ENCODE measurements around the gene TRANK1. TPM values are rescaled to one million over a fixed set of nuclear protein-coding genes. Genes with fewer than 3 reads are reported as not detected.
"Not testable (repeated sequence)": the region's sequence is repeated elsewhere in the genome, so short reads cannot be mapped to it uniquely, and the experiment has no call there.

The TRANK1 gene
- total RNA-seq, 2 experiments from 2014 or later = 12.0 to 13.2 TPM

DNA sequence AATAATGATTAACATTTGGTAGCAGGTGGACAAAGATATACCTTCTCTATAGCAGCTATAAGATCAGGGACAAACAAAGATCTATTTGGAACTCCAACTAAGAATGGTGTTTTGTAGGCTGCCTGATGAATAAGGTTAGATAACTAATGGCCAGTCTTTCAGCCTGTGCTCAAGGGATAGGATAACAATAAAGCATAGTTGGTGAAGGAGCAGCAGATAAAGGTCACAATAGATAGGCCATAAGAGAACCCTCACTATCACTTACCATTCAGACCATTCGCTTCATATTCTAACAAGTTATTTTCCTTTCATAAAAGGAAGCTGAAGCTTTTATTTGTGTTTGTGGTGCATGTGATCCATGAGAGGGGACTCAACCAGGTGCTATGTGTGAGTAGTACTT, 28.3 kb upstream of the TRANK1 start:
- Mint-ChIP-seq H3K36me3 (ENCODE audit: low read depth) (peaks cover 7% of the 10 kb centered on the region), H3K4me3 (no peak overlapping the region), H3K9me3 (ENCODE audit: low read depth) (no peaks in the 10 kb centered on the region), H3K27me3 (no peaks in the 10 kb centered on the region), H3K27ac (no peak overlapping the region), H3K4me1 (peaks cover 18% of the 10 kb centered on the region)
- no peak for ATAC-seq
- ChIA-PET CTCF (interaction anchor here (0.6 kb wide), 1 partner anchor 16 kb away, joined by 3 read pairs; no protein-coding TSS in a partner anchor), POLR2A (no interaction called here)
- intact Hi-C loops (cut with DNase I, micrococcal nuclease) = no loop called here
- DNase-seq = no peak

GRCh38 chr3:36972163-36972562, 27.3 kb upstream of the TRANK1 start:
- ATAC-seq = no peak
- Mint-ChIP-seq H3K27me3 (no peaks in the 10 kb centered on the region), H3K4me3 (no peak overlapping the region), H3K4me1 (peaks cover 18% of the 10 kb centered on the region), H3K27ac (no peak overlapping the region), H3K36me3 (ENCODE audit: low read depth) (peaks cover 7% of the 10 kb centered on the region), H3K9me3 (ENCODE audit: low read depth) (no peaks in the 10 kb centered on the region)
- ChIA-PET CTCF (interaction anchor here (1.6 kb wide), 1 partner anchor 99 kb away, joined by 3 read pairs; no protein-coding TSS in a partner anchor), POLR2A (no interaction called here)
- no peak for DNase-seq
- intact Hi-C loops (cut with DNase I, micrococcal nuclease) = no loop called here

DNA sequence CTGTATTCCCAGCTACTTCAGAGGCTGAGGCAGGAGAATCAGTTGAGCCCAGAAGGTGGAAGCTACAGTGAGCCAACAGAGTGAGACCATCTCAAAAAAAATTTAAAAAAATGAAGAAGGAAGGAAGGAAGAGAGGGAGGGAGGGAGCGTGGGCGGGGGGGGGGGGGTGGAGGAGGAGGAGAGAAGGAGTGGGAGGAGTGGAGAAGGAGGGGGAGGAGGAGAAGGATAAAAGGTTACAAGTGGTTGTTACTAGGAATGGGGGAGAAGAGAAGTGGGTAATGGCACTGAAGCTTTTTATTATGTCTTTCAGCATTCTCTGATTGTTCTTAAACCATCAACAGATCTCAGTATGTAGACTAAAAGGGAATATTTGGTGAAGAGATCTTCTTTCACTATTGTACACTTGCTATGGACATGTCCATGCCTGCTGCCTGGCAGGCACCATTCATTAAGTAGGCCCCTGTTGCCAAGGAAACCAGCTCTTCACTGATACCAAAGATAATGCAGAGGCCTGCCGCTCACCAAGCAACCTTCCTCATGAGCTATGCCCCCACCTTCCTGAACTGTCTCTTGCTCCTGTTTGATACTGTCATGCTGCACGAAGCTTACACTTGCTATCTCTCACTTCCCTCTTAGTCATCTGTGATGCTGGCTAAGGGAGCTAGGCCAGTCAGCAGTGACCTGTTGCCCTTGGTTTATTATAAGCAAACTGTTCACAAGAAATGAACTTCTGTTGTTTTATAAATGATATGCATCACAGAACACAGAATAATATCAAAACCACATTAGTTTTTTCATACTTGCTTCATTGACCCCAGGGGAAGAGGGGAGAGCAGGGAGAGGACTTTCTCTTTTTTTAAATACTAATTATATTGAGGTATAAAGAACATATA, 24.9 kb upstream of the TRANK1 start:
- peaks cover 18% of the 10 kb centered on the region for H3K4me1 Mint-ChIP-seq
- ATAC-seq = peak; percentile 100
- H3K4me3 Mint-ChIP-seq = no peak overlapping the region
- peak overlapping the region; percentile 18 for H3K27ac Mint-ChIP-seq
- H3K9me3 Mint-ChIP-seq (ENCODE audit: low read depth) = no peaks in the 10 kb centered on the region
- intact Hi-C loops (cut with DNase I, micrococcal nuclease) = no loop called here
- peak; percentile 62 for DNase-seq
- H3K36me3 Mint-ChIP-seq (ENCODE audit: low read depth) = peaks cover under 1% of the 10 kb centered on the region
- H3K27me3 Mint-ChIP-seq = no peaks in the 10 kb centered on the region
- POLR2A ChIA-PET = interaction anchor here (0.6 to 1.2 kb wide), 3 partner anchors 22 to 59 kb away, joined by 3 to 8 read pairs (median 4); partner anchors contain the start of genes EPM2AIP1 and MLH1
- CTCF ChIA-PET = interaction anchor here (0.7 to 2.3 kb wide), 5 partner anchors 10 to 101 kb away, joined by 3 to 28 read pairs (median 4); no protein-coding TSS in a partner anchor

GRCh38 chr3:36969085-36969484, 24.2 kb upstream of the TRANK1 start:
- H3K27ac Mint-ChIP-seq = peak overlapping the region; percentile 52
- DNase-seq = no peak

GRCh38 chr3:36965440-36965839, 20.6 kb upstream of the TRANK1 start:
- ATAC-seq (no peak), DNase-seq (no peak)
- intact Hi-C loops (cut with DNase I, micrococcal nuclease) = no loop called here
- ChIA-PET CTCF (no interaction called here), POLR2A (no interaction called here)
- Mint-ChIP-seq H3K27ac (no peak overlapping the region), H3K4me1 (peaks cover 14% of the 10 kb centered on the region), H3K36me3 (ENCODE audit: low read depth) (no peaks in the 10 kb centered on the region), H3K27me3 (no peaks in the 10 kb centered on the region), H3K9me3 (ENCODE audit: low read depth) (no peaks in the 10 kb centered on the region), H3K4me3 (no peak overlapping the region)

More at GRCh38 chr3:36969085-36969484, 24.2 kb upstream of the TRANK1 start:
- Mint-ChIP-seq H3K4me1 (peaks cover 18% of the 10 kb centered on the region), H3K36me3 (ENCODE audit: low read depth) (no peaks in the 10 kb centered on the region), H3K9me3 (ENCODE audit: low read depth) (no peaks in the 10 kb centered on the region), H3K27me3 (no peaks in the 10 kb centered on the region), H3K4me3 (no peak overlapping the region)
- intact Hi-C loops (cut with DNase I, micrococcal nuclease) = no loop called here
- ChIA-PET POLR2A (no interaction called here), CTCF (interaction anchor here (1.0 to 2.3 kb wide), 3 partner anchors 10 to 100 kb away, joined by 3 to 28 read pairs (median 6); no protein-coding TSS in a partner anchor)
- ATAC-seq = no peak

GRCh38 chr3:36964817-36965216, 20.0 kb upstream of the TRANK1 start:
- no peak overlapping the region for H3K4me3 Mint-ChIP-seq
- CTCF ChIA-PET = no interaction called here
- ATAC-seq = no peak
- no peaks in the 10 kb centered on the region for H3K27me3 Mint-ChIP-seq
- H3K36me3 Mint-ChIP-seq (ENCODE audit: low read depth) = no peaks in the 10 kb centered on the region
- no peak for DNase-seq
- intact Hi-C loops (cut with DNase I, micrococcal nuclease) = no loop called here
- no peaks in the 10 kb centered on the region for H3K9me3 Mint-ChIP-seq (ENCODE audit: low read depth)
- no peak overlapping the region for H3K27ac Mint-ChIP-seq
- POLR2A ChIA-PET = no interaction called here
- H3K4me1 Mint-ChIP-seq = peaks cover 11% of the 10 kb centered on the region

DNA sequence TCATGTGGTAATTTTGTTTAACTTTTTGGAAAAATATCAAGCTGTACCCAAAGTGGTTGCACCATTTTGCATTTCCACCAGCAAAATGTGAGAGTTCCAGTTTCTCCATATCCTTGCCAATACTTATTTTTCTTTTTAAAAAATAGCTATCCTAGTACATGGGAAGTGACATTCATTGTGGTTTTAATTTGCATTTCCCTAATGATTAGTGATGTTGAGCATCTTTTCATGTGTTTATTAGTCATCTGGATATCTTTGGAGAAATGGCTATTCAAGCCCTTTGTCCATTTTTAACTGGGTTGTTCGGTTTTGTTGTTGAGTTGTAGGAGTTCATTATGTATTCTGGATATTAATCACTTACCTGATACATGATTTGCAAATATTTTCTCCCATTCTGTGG, 19.5 kb upstream of the TRANK1 start:
- intact Hi-C loops (cut with DNase I, micrococcal nuclease) = no loop called here
- POLR2A ChIA-PET = no interaction called here
- CTCF ChIA-PET = interaction anchor here (1.8 kb wide), 1 partner anchor 120 kb away, joined by 4 read pairs; no protein-coding TSS in a partner anchor

GRCh38 chr3:36963008-36963407, 18.2 kb upstream of the TRANK1 start:
- POLR2A ChIA-PET; DNase-seq; H3K4me1 Mint-ChIP-seq; H3K4me3 Mint-ChIP-seq; ATAC-seq; intact Hi-C loops (cut with DNase I, micrococcal nuclease); H3K27ac Mint-ChIP-seq; H3K9me3 Mint-ChIP-seq (ENCODE audit: low read depth); H3K36me3 Mint-ChIP-seq (ENCODE audit: low read depth); H3K27me3 Mint-ChIP-seq: not testable (repeated sequence)
- CTCF ChIA-PET = interaction anchor here (1.8 kb wide), 1 partner anchor 119 kb away, joined by 4 read pairs; no protein-coding TSS in a partner anchor

More for the DNA sequence above, 19.5 kb upstream of the TRANK1 start:
- no peak for DNase-seq
- H3K4me3 Mint-ChIP-seq = no peak overlapping the region
- ATAC-seq = no peak
- no peak overlapping the region for H3K27ac Mint-ChIP-seq
- H3K27me3 Mint-ChIP-seq = no peaks in the 10 kb centered on the region
- H3K9me3 Mint-ChIP-seq (ENCODE audit: low read depth) = no peaks in the 10 kb centered on the region
- peaks cover 6% of the 10 kb centered on the region for H3K4me1 Mint-ChIP-seq
- no peaks in the 10 kb centered on the region for H3K36me3 Mint-ChIP-seq (ENCODE audit: low read depth)

DNA sequence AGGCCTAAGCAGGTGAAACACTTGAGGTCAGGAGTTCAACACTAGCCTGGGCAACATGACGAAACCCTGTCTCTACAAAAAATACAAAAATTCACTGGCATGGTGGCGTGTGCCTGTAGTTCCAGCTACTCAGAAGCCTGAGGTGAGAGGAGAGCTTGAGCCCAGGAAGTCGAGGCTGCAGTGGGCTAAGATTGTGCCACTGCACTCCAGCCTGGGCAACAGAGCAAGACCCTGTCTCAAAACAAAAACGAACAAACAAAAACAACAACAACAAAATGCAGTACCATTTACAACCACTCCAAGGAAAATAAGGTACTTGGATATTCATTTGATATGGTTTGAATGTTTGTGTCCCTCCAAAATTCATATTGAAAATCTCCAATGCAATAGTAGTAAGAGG, 15.6 kb upstream of the TRANK1 start:
- H3K27me3 Mint-ChIP-seq = no peaks in the 10 kb centered on the region
- peaks cover 16% of the 10 kb centered on the region for H3K4me1 Mint-ChIP-seq
- H3K27ac Mint-ChIP-seq = no peak overlapping the region
- no peaks in the 10 kb centered on the region for H3K9me3 Mint-ChIP-seq (ENCODE audit: low read depth)
- intact Hi-C loops (cut with DNase I, micrococcal nuclease) = no loop called here
- H3K4me3 Mint-ChIP-seq = no peak overlapping the region
- DNase-seq = no peak
- H3K36me3 Mint-ChIP-seq (ENCODE audit: low read depth) = no peaks in the 10 kb centered on the region
- POLR2A ChIA-PET = no interaction called here
- ATAC-seq = no peak
- CTCF ChIA-PET = interaction anchor here (1.0 to 4.2 kb wide), 7 partner anchors 9 to 232 kb away, joined by 3 to 33 read pairs (median 18); partner anchors contain the start of gene TRANK1

DNA sequence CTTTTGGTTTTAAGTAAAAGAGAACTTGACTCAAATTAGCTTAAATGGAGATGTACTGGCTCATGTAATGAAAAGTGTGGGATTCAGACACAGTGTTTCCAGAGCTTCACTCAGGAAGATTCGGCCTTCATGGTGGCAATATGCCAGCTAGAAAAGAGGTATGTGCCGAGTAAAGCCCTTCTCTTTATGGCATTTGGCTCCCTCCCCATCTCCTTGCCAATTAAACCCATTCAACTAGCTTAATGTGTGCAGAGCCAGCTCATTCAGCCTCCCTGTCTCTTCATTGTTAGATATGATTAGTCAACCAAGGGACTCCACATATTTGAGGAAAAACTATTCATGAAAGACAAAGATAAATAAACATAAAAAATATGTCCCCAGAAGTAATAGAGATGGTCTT, 15.0 kb upstream of the TRANK1 start:
- no peaks in the 10 kb centered on the region for H3K9me3 Mint-ChIP-seq (ENCODE audit: low read depth)
- ATAC-seq = no peak
- POLR2A ChIA-PET = no interaction called here

GRCh38 chr3:36957862-36958686, 13.2 kb upstream of the TRANK1 start:
- no peak overlapping the region for H3K4me3 Mint-ChIP-seq
- intact Hi-C loops (cut with DNase I, micrococcal nuclease) = loop anchor here (1.0 to 10.0 kb wide), 7 partner anchors 50 to 993 kb away; no protein-coding TSS in a partner anchor
- CTCF ChIA-PET = interaction anchor here (0.6 to 4.2 kb wide), 52 partner anchors 9 to 263 kb away, joined by 3 to 33 read pairs (median 5); partner anchors contain the start of genes EPM2AIP1, MLH1 and TRANK1

More for the DNA sequence above, 15.0 kb upstream of the TRANK1 start:
- Mint-ChIP-seq H3K4me3 (no peak overlapping the region), H3K27ac (no peak overlapping the region), H3K4me1 (peaks cover 16% of the 10 kb centered on the region), H3K27me3 (no peaks in the 10 kb centered on the region), H3K36me3 (ENCODE audit: low read depth) (no peaks in the 10 kb centered on the region)
- CTCF ChIA-PET = interaction anchor here (0.9 to 4.2 kb wide), 12 partner anchors 10 to 232 kb away, joined by 3 to 33 read pairs (median 14); partner anchors contain the start of gene TRANK1
- intact Hi-C loops (cut with DNase I, micrococcal nuclease) = loop anchor here (2.0 to 10.0 kb wide), 3 partner anchors 55 to 995 kb away; no protein-coding TSS in a partner anchor
- no peak for DNase-seq

More at GRCh38 chr3:36957862-36958686, 13.2 kb upstream of the TRANK1 start:
- H3K4me1 Mint-ChIP-seq = peaks cover 16% of the 10 kb centered on the region
- no peak for DNase-seq
- ATAC-seq = peak; percentile 21
- no peaks in the 10 kb centered on the region for H3K27me3 Mint-ChIP-seq
- no peaks in the 10 kb centered on the region for H3K9me3 Mint-ChIP-seq (ENCODE audit: low read depth)
- POLR2A ChIA-PET = interaction anchor here (1.3 kb wide), 1 partner anchor 82 kb away, joined by 4 read pairs; no protein-coding TSS in a partner anchor
- H3K36me3 Mint-ChIP-seq (ENCODE audit: low read depth) = no peaks in the 10 kb centered on the region
- H3K27ac Mint-ChIP-seq = no peak overlapping the region
